Neural cell (in vitro differentiated cells): ENCODE data around the gene CROCC. TPM values are rescaled to one million over a fixed set of nuclear protein-coding genes. Genes with fewer than 3 reads are reported as not detected.

ENCODE experiments used
- H2AFZ ChIP-seq: fragments of 200-600, 300-800 bp; sonication (generic), shearing (Covaris generic); 2 replicates; pipeline ENCODE4 v1.6.0; 2014; ENCODE audit warnings: low read depth, mild to moderate bottlenecking, antibody characterized with exemption, low read length, moderate library complexity
- H3F3A ChIP-seq: fragments of 200-600 bp; shearing (Covaris generic); 2 replicates; pipeline ENCODE4 v1.6.1; 2016; ENCODE audit warnings: mild to moderate bottlenecking, moderate library complexity, mixed read lengths, antibody characterized with exemption, low read length; ENCODE audit not compliant: insufficient read depth, poor library complexity, severe bottlenecking
- H3K27ac ChIP-seq: fragments of 200-600, 300-800 bp; sonication (generic), shearing (Covaris generic); 2 replicates; pipeline ENCODE4 v1.5.1; 2014; ENCODE audit warnings: mild to moderate bottlenecking, low read length, moderate library complexity
- H3K27me3 ChIP-seq: fragments of 300-800, 200-600 bp; sonication (generic), shearing (Covaris generic); 2 replicates; pipeline ENCODE4 v1.6.0; 2014; ENCODE audit warnings: mild to moderate bottlenecking, low read depth, low read length, moderate library complexity; ENCODE audit not compliant: insufficient read depth
- H3K36me3 ChIP-seq: fragments of 300-800, 200-600 bp; sonication (generic), shearing (Covaris generic); 2 replicates; pipeline ENCODE4 v1.5.1; 2014; ENCODE audit warnings: mild to moderate bottlenecking, antibody characterized with exemption, low read length, moderate library complexity; ENCODE audit not compliant: insufficient read depth
- H3K4me2 ChIP-seq: fragments of 300-800, 200-600 bp; sonication (generic), shearing (Covaris generic); 2 replicates; pipeline ENCODE4 v1.6.0; 2014; ENCODE audit warnings: mild to moderate bottlenecking, low read length
- H3K4me3 ChIP-seq: fragments of 300-800, 200-600 bp; sonication (generic), shearing (Covaris generic); 2 replicates; pipeline ENCODE4 v1.5.1; 2014; ENCODE audit warnings: mild to moderate bottlenecking, low read length, moderate library complexity
- H3K79me2 ChIP-seq: fragments of 200-600 bp; shearing (Covaris generic); replicated peaks from 2 replicates; pipeline ENCODE4 v1.6.0; 2014; ENCODE audit warnings: mild to moderate bottlenecking, low read length, moderate library complexity; ENCODE audit not compliant: insufficient read depth
- H3K9ac ChIP-seq: fragments of 300-800, 200-600 bp; sonication (generic), shearing (Covaris generic); 2 replicates; pipeline ENCODE4 v1.6.1; 2016; ENCODE audit warnings: mild to moderate bottlenecking, low read length, mixed read lengths
- H3K9me2 ChIP-seq: fragments of 200-600 bp; shearing (Covaris generic); 2 replicates; pipeline ENCODE4 v1.6.1; 2016; ENCODE audit warnings: mild to moderate bottlenecking, low read length, mixed read lengths; ENCODE audit not compliant: insufficient read depth
- H3K9me3 ChIP-seq: fragments of 200-600, 300-800 bp; sonication (generic), shearing (Covaris generic); 2 replicates; pipeline ENCODE4 v1.6.1; 2016; ENCODE audit warnings: mild to moderate bottlenecking, mixed run types, low read length, moderate library complexity, mixed read lengths
- H4K20me1 ChIP-seq: fragments of 200-600 bp; shearing (Covaris generic); 2 replicates; pipeline ENCODE4 v1.6.1; 2016; ENCODE audit warnings: mild to moderate bottlenecking, mixed run types; ENCODE audit not compliant: insufficient read depth
- CTCF ChIP-seq: fragments of 450-650 bp; IDR thresholded peaks from 2 replicates; pipeline ENCODE4 v1.5.1; 2014; ENCODE audit warnings: antibody characterized with exemption, mild to moderate bottlenecking, moderate library complexity; ENCODE audit not compliant: poor library complexity, severe bottlenecking
- EP300 ChIP-seq: fragments of 450-650 bp; conservative IDR thresholded peaks from 2 replicates; pipeline ENCODE4 v1.6.1; 2014; ENCODE audit warnings: antibody characterized with exemption, mild to moderate bottlenecking, moderate library complexity; ENCODE audit not compliant: poor library complexity, severe bottlenecking
- EZH2 ChIP-seq: fragments of 200-600, 300-800 bp; shearing (Covaris generic), sonication (generic); IDR thresholded peaks from 2 replicates; pipeline ENCODE4 v1.6.1; 2014; ENCODE audit warnings: antibody characterized with exemption, low read length, borderline replicate concordance, mild to moderate bottlenecking; ENCODE audit not compliant: insufficient read depth, poor library complexity, severe bottlenecking
- MXI1 ChIP-seq: fragments of 450-650 bp; conservative IDR thresholded peaks from 2 replicates; pipeline ENCODE4 v1.6.1; 2014; ENCODE audit warnings: antibody characterized with exemption, mild to moderate bottlenecking; ENCODE audit not compliant: poor library complexity, severe bottlenecking
- POLR2AphosphoS5 ChIP-seq: IDR thresholded peaks from 2 replicates; pipeline ENCODE4 v1.6.1; 2012
- RAD21 ChIP-seq: fragments of 450-650 bp; conservative IDR thresholded peaks from 2 replicates; pipeline ENCODE4 v1.6.1; 2014; ENCODE audit warnings: antibody characterized with exemption, mild to moderate bottlenecking, moderate library complexity
- REST ChIP-seq: IDR thresholded peaks from 2 replicates; pipeline ENCODE4 v1.6.1; 2012; ENCODE audit warnings: borderline replicate concordance
- SMC3 ChIP-seq: fragments of 450-650 bp; conservative IDR thresholded peaks from 2 replicates; pipeline ENCODE4 v1.6.1; 2014; ENCODE audit warnings: antibody characterized with exemption, mild to moderate bottlenecking, moderate library complexity; ENCODE audit not compliant: poor library complexity
- TAF1 ChIP-seq: IDR thresholded peaks from 2 replicates; pipeline ENCODE4 v1.6.1; 2012; ENCODE audit warnings: low read depth
- polyA plus RNA-seq: library from polyadenylated mRNA; depleted of rRNA; stranded (reverse); fragments of >200 nt; gene quantifications from 2 replicates; pipeline ENCODE4 v1.2.3, GENCODE V29; 2014

The CROCC gene
- polyA plus RNA-seq, 1 donor from 2014 or later: 26.3 TPM

DNA sequence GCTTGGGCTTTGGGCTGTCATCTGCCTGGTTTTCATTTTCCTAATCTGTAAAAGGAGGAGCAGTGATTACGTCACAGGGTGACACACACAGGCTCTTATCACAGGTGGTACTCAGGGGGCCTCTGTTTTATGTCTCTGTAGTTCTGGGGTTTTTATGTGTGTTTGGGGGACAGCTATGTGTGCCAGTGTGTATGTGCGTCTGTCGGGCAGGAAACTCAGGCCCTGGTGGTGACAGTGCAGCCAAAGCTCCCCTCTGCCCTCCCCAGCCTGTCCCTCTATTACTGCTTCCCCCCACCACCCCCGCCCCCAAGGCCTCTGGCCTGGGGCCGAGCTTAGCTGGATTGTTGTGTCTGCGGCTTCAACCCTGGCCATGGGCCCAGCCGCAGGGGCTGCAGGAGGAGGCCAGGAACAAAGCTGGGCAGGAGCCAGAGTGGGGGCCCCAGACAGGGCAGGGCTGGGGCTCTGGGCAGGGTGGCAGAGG, 45.4 kb downstream of the CROCC start:
- H3K9ac ChIP-seq: no peak overlapping the region
- H4K20me1 ChIP-seq: no peaks in the 10 kb centered on the region
- H3K27me3 ChIP-seq: no peaks in the 10 kb centered on the region
- H3K9me3 ChIP-seq: no peaks in the 10 kb centered on the region
- H3K9me2 ChIP-seq: no peaks in the 10 kb centered on the region
- no peak overlapping the region for H3K4me3 ChIP-seq
- no peak overlapping the region for H3K27ac ChIP-seq
- TF ChIP-seq TAF1 (no peak), EP300 (no peak), CTCF (no peak), SMC3 (no peak), POLR2AphosphoS5 (no peak), MXI1 (no peak), EZH2 (no peak), RAD21 (no peak), REST (no peak)
- H3K36me3 ChIP-seq: no peaks in the 10 kb centered on the region
- no peak overlapping the region for H3K4me2 ChIP-seq
- H3F3A ChIP-seq: no peaks in the 10 kb centered on the region
- H3K79me2 ChIP-seq: no peaks in the 10 kb centered on the region
- no peak overlapping the region for H2AFZ ChIP-seq

DNA sequence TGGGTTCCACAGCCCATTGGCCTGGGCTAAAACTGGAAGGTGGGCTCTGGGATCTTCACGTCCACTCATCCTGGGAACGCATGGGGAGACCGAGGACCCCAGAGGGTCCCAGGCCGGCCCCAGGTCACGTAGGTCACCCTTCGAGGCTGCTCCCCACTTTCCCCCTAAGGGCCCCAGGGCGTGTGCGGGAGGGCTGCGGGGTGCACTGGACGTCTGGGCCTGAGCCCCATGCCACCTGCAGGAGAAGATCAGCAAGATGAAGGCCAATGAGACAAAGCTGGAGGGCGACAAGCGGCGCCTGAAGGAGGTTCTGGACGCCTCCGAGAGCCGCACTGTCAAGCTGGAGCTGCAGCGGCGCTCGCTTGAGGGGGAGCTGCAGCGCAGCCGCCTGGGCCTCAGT, 46.2 kb downstream of the CROCC start:
- H3K9me3 ChIP-seq: no peaks in the 10 kb centered on the region
- no peaks in the 10 kb centered on the region for H3K36me3 ChIP-seq
- H3K4me3 ChIP-seq: no peak overlapping the region
- no peak overlapping the region for H3K27ac ChIP-seq
- no peak overlapping the region for H2AFZ ChIP-seq
- TF ChIP-seq SMC3 (no peak), REST (no peak), MXI1 (no peak)
- H3K9ac ChIP-seq: no peak overlapping the region
- H3K27me3 ChIP-seq: no peaks in the 10 kb centered on the region
- H3F3A ChIP-seq: no peaks in the 10 kb centered on the region
- no peaks in the 10 kb centered on the region for H3K79me2 ChIP-seq
- no peaks in the 10 kb centered on the region for H4K20me1 ChIP-seq
- H3K9me2 ChIP-seq: no peaks in the 10 kb centered on the region
- no peak overlapping the region for H3K4me2 ChIP-seq
